K562 (cell line): ENCODE data around the gene LDLR. TPM values are rescaled to one million over a fixed set of nuclear protein-coding genes. Genes with fewer than 3 reads are reported as not detected.

ENCODE experiments used
- ATAC-seq: fragments of 200-7000 bp; cut with Tn5 transposase; 3 replicates; pipeline ENCODE4 v1.9.1; 2020; ENCODE audit warnings: moderate library complexity
- BruUV-seq: library from RNA; stranded (reverse); fragments of 400-500 nt; replicated peaks from 2 replicates; lab custom pipeline; 2021; lab: Mats Ljungman, UMichigan
- CTCF ChIA-PET: fragments of 300-600 bp; formaldehyde crosslinking; extraction: SDS; loops from one replicate; lab custom pipeline; 2021; ENCODE audit warnings: low intra/inter-chr PET ratio; lab: Yijun Ruan, JAX
- POLR2A ChIA-PET: fragments of 300-600, 350-650 bp; sonication (Branson Sonifier 250); formaldehyde crosslinking; extraction: SDS; loops from one replicate; lab custom pipeline; 2021; ENCODE audit warnings: antibody characterized with exemption, inconsistent platforms; lab: Yijun Ruan, JAX
- DNase-seq, 4 experiments: peaks; one replicate each; pipeline versions ENCODE4 v3.0.0 to v3.0.0-alpha.2; 2011 to 2018; ENCODE audit warnings: low spot score in 3 of 4, mixed read lengths in 3 of 4; ENCODE audit errors: extremely low read depth in 1 of 4
- FAIRE-seq: peaks from 2 replicates; lab custom pipeline; 2011; peaks lifted over from hg19 to GRCh38; lab: Jason Lieb, UNC
- H2AFZ ChIP-seq: 2 replicates; pipeline ENCODE4 v1.6.0; 2011; ENCODE audit warnings: low read depth, low read length, control low read depth, inconsistent platforms
- H3K27ac ChIP-seq: fragments of 200-600 bp; 3 replicates; pipeline ENCODE4 v1.8.0; 2011; ENCODE audit warnings: low read depth, mild to moderate bottlenecking, control low read depth, inconsistent platforms, low read length, moderate library complexity, mixed read lengths; ENCODE audit errors: extremely low read depth
- H3K27me3 ChIP-seq, 2 experiments: fragments of 300-600 bp in 1 of 2; 2 replicates in 1 of 2; 3 replicates in 1 of 2; pipeline versions ENCODE4 v1.6.0 to v1.8.0; 2011; ENCODE audit warnings: inconsistent platforms in 2 of 2, low read length in 2 of 2, mild to moderate bottlenecking in 1 of 2, mixed read lengths in 1 of 2, moderate library complexity in 1 of 2; ENCODE audit not compliant: control insufficient read depth in 2 of 2, insufficient read depth in 2 of 2
- H3K36me3 ChIP-seq: fragments of 300-600 bp; 3 replicates; pipeline ENCODE4 v1.8.0; 2011; ENCODE audit warnings: mild to moderate bottlenecking, low read length, inconsistent platforms; ENCODE audit not compliant: control insufficient read depth, insufficient read depth
- H3K4me1 ChIP-seq, 2 experiments: fragments of 200-600 bp in 1 of 2; replicated peaks in 1 of 2; 2 replicates in 1 of 2; 3 replicates in 1 of 2; pipeline versions ENCODE4 v1.5.1 to v1.8.0; 2011; ENCODE audit warnings: inconsistent platforms in 2 of 2, low read length in 2 of 2, mild to moderate bottlenecking in 1 of 2, mixed read lengths in 1 of 2, moderate library complexity in 1 of 2; ENCODE audit not compliant: control insufficient read depth in 2 of 2, insufficient read depth in 2 of 2
- H3K4me2 ChIP-seq: 2 replicates; pipeline ENCODE4 v1.6.1; 2011; ENCODE audit warnings: low read length, control low read depth, inconsistent platforms, mixed read lengths; ENCODE audit not compliant: insufficient read depth
- H3K4me3 ChIP-seq: fragments of 200-600 bp; sonication (generic), shearing (Covaris generic); 2 replicates; pipeline ENCODE4 v1.5.1; 2016; ENCODE audit warnings: control low read depth, inconsistent platforms
- H3K79me2 ChIP-seq: fragments of 200-600 bp; 3 replicates; pipeline ENCODE4 v1.8.0; 2011; ENCODE audit warnings: low read length, inconsistent platforms; ENCODE audit not compliant: control insufficient read depth, insufficient read depth
- H3K9ac ChIP-seq, 2 experiments: 2 replicates each; pipeline versions ENCODE4 v1.6.0 to v1.6.1; 2011; ENCODE audit warnings: low read depth in 2 of 2, low read length in 2 of 2, control low read depth in 1 of 2, inconsistent platforms in 1 of 2, mild to moderate bottlenecking in 1 of 2, mixed read lengths in 1 of 2; ENCODE audit not compliant: insufficient read depth in 1 of 2
- H3K9me1 ChIP-seq: one replicate; pipeline ENCODE4 v1.6.0; 2011; ENCODE audit warnings: inconsistent platforms, mild to moderate bottlenecking, low read length, moderate library complexity; ENCODE audit not compliant: control insufficient read depth, insufficient read depth
- H3K9me3 ChIP-seq: replicated peaks from 2 replicates; pipeline ENCODE4 v1.5.1; 2011; ENCODE audit warnings: low read depth, low read length, inconsistent platforms; ENCODE audit not compliant: control insufficient read depth, insufficient read depth
- H4K20me1 ChIP-seq: replicated peaks from 2 replicates; pipeline ENCODE4 v1.6.1; 2011; ENCODE audit warnings: low read length, inconsistent platforms, mixed read lengths; ENCODE audit not compliant: control insufficient read depth, insufficient read depth
- CBX1 ChIP-seq: sonication (generic); IDR thresholded peaks from 2 replicates; pipeline ENCODE4 v1.6.1; 2016; ENCODE audit warnings: antibody characterized with exemption, low read depth, mild to moderate bottlenecking
- CBX5 ChIP-seq: IDR thresholded peaks from 2 replicates; pipeline ENCODE4 v1.6.1; 2014; ENCODE audit warnings: low read depth, borderline replicate concordance
- SETDB1 ChIP-seq: IDR thresholded peaks from one replicate; pipeline ENCODE4 v1.6.1; 2012; ENCODE audit warnings: low read length, control low read depth, inconsistent platforms
- TAF15 ChIP-seq: fragments of 200-400 bp; formaldehyde crosslinking; IDR thresholded peaks from 2 replicates; pipeline ENCODE4 v1.6.1; 2017; ENCODE audit warnings: mild to moderate bottlenecking, low read depth, low read length, moderate library complexity
- TCFL5 ChIP-seq: fragments of 250-450 bp; sonication (Bioruptor Pico); conservative IDR thresholded peaks from 2 replicates; pipeline ENCODE4 v1.6.1; 2021; ENCODE audit warnings: mild to moderate bottlenecking, moderate library complexity, matching md5 sums
- ZNF121 ChIP-seq: sonication (generic); formaldehyde crosslinking; conservative IDR thresholded peaks from 2 replicates; pipeline ENCODE4 v1.8.0; 2022; ENCODE audit warnings: missing genetic modification reagents
- ZSCAN32 ChIP-seq: fragments of 450-650 bp; formaldehyde crosslinking; IDR thresholded peaks from 2 replicates; pipeline ENCODE4 v1.4.0; 2020; ENCODE audit warnings: mild to moderate bottlenecking, moderate library complexity
- WGBS: fragments of 100-300 bp; shearing (Covaris generic); methylation state at CpG from one replicate; pipeline ENCODE4 v1.1.6; 2016; ENCODE audit warnings: low coverage, mixed read lengths; ENCODE audit not compliant: insufficient coverage; ENCODE audit errors: missing lambda C conversion rate; 5-methylcytosine and 5-hydroxymethylcytosine counted together
- in situ Hi-C: fragments of 300-500 bp; cut with MboI; formaldehyde crosslinking; loops from 4 replicates; pipeline ENCODE4 v1.15.0; 2018; ENCODE audit warnings: inconsistent platforms, mixed read lengths
- intact Hi-C: fragments of 100-400 bp; cut with micrococcal nuclease; formaldehyde crosslinking; loops from 2 replicates; pipeline ENCODE4 v1.14.2; 2022
- polyA plus RNA-seq, 8 experiments: library from polyadenylated mRNA; depleted of rRNA in 4 of 8; stranded (reverse) in 5 of 8; unstranded in 3 of 8; fragments of >200 nt; fragmentation: Nextera tagmentation in 2 of 8; fragmentation: Illumina TruSeq in 1 of 8; extraction: Ambion mirVana in 2 of 8; extraction: Trizol in 1 of 8; gene quantifications; 2 replicates each; pipeline versions ENCODE4 v1.2.1 to v1.2.3, GENCODE V29; 2011 to 2014; ENCODE audit warnings: inconsistent platforms in 1 of 8, missing spikeins in 1 of 8
- total RNA-seq, 7 experiments: library from RNA; depleted of rRNA in 6 of 7; stranded (reverse); fragments of >200 nt in 6 of 7; fragmentation: Illumina TruSeq in 2 of 7; extraction: Trizol in 2 of 7; gene quantifications; 2 replicates each; pipeline versions ENCODE4 v1.2.1 to v1.2.3, GENCODE V29; 2011 to 2021; ENCODE audit warnings: low replicate concordance in 1 of 7

LDLR gene
- total and polyA plus RNA-seq, 9 of the 15 experiments (the other 6 are each of a cell fraction or from before 2014, with no cell fraction given), result 19.9 to 114 (median 56.3) TPM

DNA sequence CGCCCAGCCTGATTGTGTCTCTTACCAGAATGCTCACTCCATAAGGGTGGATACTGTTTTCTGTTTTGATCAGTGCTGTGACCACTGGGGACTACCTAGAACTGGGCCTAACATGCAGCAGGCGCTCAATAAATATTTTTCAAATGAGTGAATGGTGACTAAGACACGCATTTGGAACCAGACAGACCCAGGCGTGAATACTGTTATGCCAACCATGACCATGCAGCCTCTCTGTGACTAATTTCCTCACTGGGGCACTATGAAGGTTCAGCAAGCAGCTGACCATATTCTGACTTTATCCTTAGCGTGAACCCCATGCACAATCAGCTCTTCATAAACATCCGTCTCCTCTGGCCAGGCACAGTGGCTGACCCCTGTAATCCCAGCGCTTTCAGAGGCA is 79.3 kb downstream of the LDLR start:
- TF ChIP-seq CBX1 (no peak), SETDB1 (no peak), ZSCAN32 (CRISPR knock-in tag) (no peak), CBX5 (no peak), ZNF121 (CRISPR knock-in tag) (no peak), TCFL5 (CRISPR knock-in tag) (no peak), TAF15 (no peak)
- 94% methylated on average over 7 of the region's 7 CpGs for WGBS
- H3K4me1 ChIP-seq, result peaks cover 0 to 3% of the 10 kb centered on the region in 2 experiments; a peak in 1 of 5 replicates
- no peak overlapping the region for H3K4me2 ChIP-seq
- in situ Hi-C loops (no loop called here), intact Hi-C loops (no loop called here)
- H3K4me3 ChIP-seq, result no peak overlapping the region
- H4K20me1 ChIP-seq, result no peaks in the 10 kb centered on the region
- H3K79me2 ChIP-seq, result no peaks in the 10 kb centered on the region
- CTCF ChIA-PET, result no interaction called here
- no peak for FAIRE-seq
- ATAC-seq, result no peak
- no peaks in the 10 kb centered on the region for H3K27me3 ChIP-seq
- BruUV-seq, result no TSS peak
- H3K9me3 ChIP-seq, result no peaks in the 10 kb centered on the region
- no peaks in the 10 kb centered on the region for H3K9me1 ChIP-seq
- H3K9ac ChIP-seq, result no peak overlapping the region
- POLR2A ChIA-PET, result interaction anchor here (0.8 to 1.6 kb wide), 3 partner anchors 14 to 29 kb away, joined by 4 read pairs; no protein-coding TSS in a partner anchor
- H3K36me3 ChIP-seq, result peaks cover 48% of the 10 kb centered on the region
- no peak overlapping the region for H3K27ac ChIP-seq
- H2AFZ ChIP-seq, result no peak overlapping the region
- DNase-seq, result no peak
